Sigmoid colon (tissue), 7 donors: ENCODE measurements around the gene PAK5. TPM values are rescaled to one million over a fixed set of nuclear protein-coding genes. Genes with fewer than 3 reads are reported as not detected.

Experiments used
- DNase-seq: peaks from one replicate; pipeline ENCODE4 v3.0.0-alpha.2; 2019
- H3K27ac ChIP-seq, 4 donors: fragments of 200-600 bp; sonication (generic); one replicate each; pipeline ENCODE4 v1.5.1; 2016 to 2019; ENCODE audit warnings: mild to moderate bottlenecking in 1 of 4
- H3K27me3 ChIP-seq, 3 donors: fragments of 200-600 bp; sonication (generic); one replicate each; pipeline ENCODE4 v1.5.1; 2019; ENCODE audit warnings: mild to moderate bottlenecking in 1 of 3
- H3K36me3 ChIP-seq, 4 donors: fragments of 200-600 bp; sonication (generic); one replicate each; pipeline ENCODE4 v1.5.1; 2016 to 2019
- H3K4me1 ChIP-seq, 4 donors: fragments of 200-600 bp; sonication (generic); one replicate each; pipeline ENCODE4 v1.5.1; 2017 to 2019
- H3K4me3 ChIP-seq, 4 donors: fragments of 200-600 bp; sonication (generic); one replicate each; pipeline ENCODE4 v1.5.1; 2017 to 2019; ENCODE audit warnings: mild to moderate bottlenecking in 2 of 4, moderate library complexity in 1 of 4
- H3K9me3 ChIP-seq, 4 donors: fragments of 200-600 bp in 3 of 4; sonication (generic) in 3 of 4; one replicate each; pipeline versions ENCODE4 v1.5.1 to v1.6.1; 2013 to 2019
- CTCF ChIP-seq, 4 experiments: fragments of 450-650 bp in 3 of 4; fragments of 200-600 bp in 1 of 4; IDR thresholded peaks; one replicate each; pipeline ENCODE4 v1.5.1; 2016 to 2019; ENCODE audit warnings: antibody characterized with exemption in 4 of 4, mild to moderate bottlenecking in 3 of 4, moderate library complexity in 2 of 4
- EP300 ChIP-seq, 4 donors: sonication (generic); formaldehyde crosslinking; IDR thresholded peaks; one replicate each; pipeline ENCODE4 v1.6.1; 2017; ENCODE audit warnings: antibody characterized with exemption in 4 of 4
- POLR2A ChIP-seq, 2 donors: fragments of 450-650 bp; IDR thresholded peaks; one replicate each; pipeline ENCODE4 v1.6.1; 2016; ENCODE audit warnings: antibody characterized with exemption in 2 of 2, mild to moderate bottlenecking in 2 of 2, moderate library complexity in 2 of 2
- POLR2AphosphoS5 ChIP-seq, 4 donors: sonication (generic); formaldehyde crosslinking; IDR thresholded peaks; one replicate each; pipeline ENCODE4 v1.6.1; 2017; ENCODE audit warnings: antibody characterized with exemption in 4 of 4
- WGBS, 2 donors: extraction: QIAGEN DNeasy Blood & Tissue Kit; methylation state at CpG; one replicate each; pipeline ENCODE4 v1.1.7; 2013; 5-methylcytosine and 5-hydroxymethylcytosine counted together
- intact Hi-C: fragments of 100-400 bp; cut with DNase I; formaldehyde crosslinking; loops from one replicate; pipeline ENCODE4 v1.15.1; 2023
- polyA plus RNA-seq, 3 donors: library from polyadenylated mRNA; stranded (reverse); fragments of 200-250 nt; gene quantifications; one replicate each; pipeline ENCODE4 v1.2.3, GENCODE V29; 2013
- total RNA-seq, 4 donors: library from RNA; depleted of rRNA; stranded (reverse); fragments of >200 nt; gene quantifications; one replicate each; pipeline ENCODE4 v1.1.0, GENCODE V29; 2016
- donor health status: healthy with polysubstance abuse.
- donor health status: Bipolar disorder and iron deficiency.
- donor health status: healthy.

PAK5 gene
- total and polyA plus RNA-seq, 7 donors = 0.03 to 0.36 (median 0.16) TPM; not detected in 2

- Histone ChIP-seq H3K36me3 (no peaks in the 10 kb centered on the region), H3K9me3 (no peaks in the 10 kb centered on the region), H3K4me3 (peak overlapping the region in 3 of 4 donors; percentile 7 to 28 (median 15)), H3K4me1 (peaks cover 0 to 27% (median 17%) of the 10 kb centered on the region in 4 donors), H3K27me3 (peaks cover 15 to 61% (median 20%) of the 10 kb centered on the region in 3 donors), H3K27ac (no peak overlapping the region)
- no peak for DNase-seq
- TF ChIP-seq POLR2A (IDR thresholded peaks at IDR 0.05) = no peak
- no peak for TF ChIP-seq POLR2AphosphoS5 (IDR thresholded peaks at IDR 0.05)
- no peak for TF ChIP-seq CTCF (IDR thresholded peaks at IDR 0.05)
- TF ChIP-seq EP300 (IDR thresholded peaks at IDR 0.05) = no peak
- WGBS, 2 donors = 2 to 11% methylated on average over 38 of the region's 38 CpGs
- intact Hi-C loops = no loop called here
Observed at GRCh38 chr20:9515741-9516233, 323.1 kb downstream of the PAK5 start.

DNA sequence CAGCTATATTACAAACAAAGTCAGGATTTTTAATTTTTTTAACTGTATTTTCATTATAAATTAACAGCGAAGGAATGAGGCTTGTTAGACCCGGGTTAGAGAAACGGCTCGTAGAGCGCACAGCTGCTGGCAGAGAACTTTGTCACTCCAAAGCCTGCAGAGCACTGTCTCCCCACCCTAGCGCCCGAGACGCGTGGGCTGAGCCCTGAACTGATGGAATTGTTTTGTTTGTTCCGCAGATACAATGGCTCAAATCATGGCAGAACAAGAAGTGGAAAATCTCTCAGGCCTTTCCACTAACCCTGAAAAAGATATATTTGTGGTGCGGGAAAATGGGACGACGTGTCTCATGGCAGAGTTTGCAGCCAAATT, 323.7 kb downstream of the PAK5 start:
- no peak for DNase-seq
- Histone ChIP-seq H3K27ac (no peak overlapping the region), H3K36me3 (no peaks in the 10 kb centered on the region), H3K27me3 (peaks cover 15 to 66% (median 20%) of the 10 kb centered on the region in 3 donors), H3K4me3 (peak overlapping the region in 3 of 4 donors; percentile 7 to 28 (median 15)), H3K4me1 (peaks cover 0 to 27% (median 17%) of the 10 kb centered on the region in 4 donors), H3K9me3 (no peaks in the 10 kb centered on the region)
- intact Hi-C loops = no loop called here
- TF ChIP-seq CTCF (IDR thresholded peaks at IDR 0.05) = no peak
- TF ChIP-seq POLR2AphosphoS5 (IDR thresholded peaks at IDR 0.05) = no peak
- no peak for TF ChIP-seq EP300 (IDR thresholded peaks at IDR 0.05)
- no peak for TF ChIP-seq POLR2A (IDR thresholded peaks at IDR 0.05)
- 5 to 11% methylated on average over 13 of the region's 13 CpGs for WGBS, 2 donors

DNA sequence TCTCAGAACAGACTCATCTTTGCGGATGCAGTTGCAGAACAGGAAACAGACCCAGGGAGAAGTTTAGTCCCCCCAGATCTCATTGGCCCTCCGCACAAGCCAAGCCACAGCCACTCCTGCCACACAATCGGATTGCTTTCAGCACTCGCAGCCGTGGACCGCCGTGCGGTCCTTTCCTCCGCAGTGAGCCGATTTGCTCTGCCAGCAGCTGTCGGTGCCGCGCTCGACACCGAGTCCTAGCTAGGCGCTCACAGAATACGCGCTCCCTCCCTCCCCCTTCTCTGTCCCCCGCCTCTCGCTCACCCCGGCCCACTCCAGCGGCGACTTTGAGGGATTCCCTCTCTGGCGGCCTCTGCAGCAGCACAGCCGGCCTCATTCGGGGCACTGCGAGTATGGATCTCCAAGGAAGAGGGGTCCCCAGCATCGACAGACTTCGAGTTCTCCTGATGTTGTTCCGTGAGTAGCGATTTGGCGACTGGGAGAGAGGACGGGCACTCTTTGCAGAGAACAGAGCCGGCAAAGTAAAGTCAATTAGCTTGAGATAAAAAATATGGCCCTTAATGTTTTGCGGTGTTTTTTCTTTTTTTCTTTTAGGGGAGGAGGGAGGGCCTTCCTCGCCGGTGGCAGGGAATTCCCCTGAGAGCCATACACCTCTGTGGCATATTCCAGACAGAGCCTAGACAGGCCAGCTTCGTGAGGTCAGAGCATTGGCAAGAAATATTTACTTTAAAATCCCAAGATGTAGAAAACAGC, 324.2 kb downstream of the PAK5 start, which contains the start of gene LAMP5:
TSS of gene LAMP5 (plus strand) at position 130 of the 753 bp plus-strand sequence. CDS start at position 393, 263 bp downstream.
- Histone ChIP-seq H3K9me3 (no peaks in the 10 kb centered on the region), H3K27me3 (peaks cover 15 to 67% (median 20%) of the 10 kb centered on the region in 3 donors), H3K36me3 (no peaks in the 10 kb centered on the region), H3K4me3 (peak within 1 kb of the TSS in 3 of 4 donors; percentile 7 to 28 (median 15)), H3K27ac (no peak within 1 kb of the TSS), H3K4me1 (peaks cover 0 to 27% (median 17%) of the 10 kb centered on the region in 4 donors)
- intact Hi-C loops = no loop called here
- WGBS, 2 donors = 1 to 4% methylated on average over 38 of the region's 38 CpGs
- TF ChIP-seq EP300 (IDR thresholded peaks at IDR 0.05) (no peak), POLR2A (IDR thresholded peaks at IDR 0.05) (no peak), CTCF (IDR thresholded peaks at IDR 0.05) (no peak), POLR2AphosphoS5 (IDR thresholded peaks at IDR 0.05) (no peak)
- DNase-seq = no peak

GRCh38 chr20:9514072-9514460, 324.8 kb downstream of the PAK5 start:
- Histone ChIP-seq H3K27ac (no peak overlapping the region), H3K9me3 (no peaks in the 10 kb centered on the region), H3K4me1 (peaks cover 0 to 27% (median 17%) of the 10 kb centered on the region in 4 donors), H3K36me3 (no peaks in the 10 kb centered on the region), H3K4me3 (no peak overlapping the region), H3K27me3 (peaks cover 15 to 73% (median 20%) of the 10 kb centered on the region in 3 donors)
- no peak for DNase-seq
- 5 to 7% methylated on average over 9 of the region's 9 CpGs for WGBS, 2 donors
- no peak for TF ChIP-seq CTCF (IDR thresholded peaks at IDR 0.05)
- TF ChIP-seq POLR2A (IDR thresholded peaks at IDR 0.05) = no peak
- TF ChIP-seq EP300 (IDR thresholded peaks at IDR 0.05) = no peak
- TF ChIP-seq POLR2AphosphoS5 (IDR thresholded peaks at IDR 0.05) = no peak
- intact Hi-C loops = no loop called here
